B cell (primary cell): ENCODE results near the gene LIMCH1. TPM values are rescaled to one million over a fixed set of nuclear protein-coding genes. Genes with fewer than 3 reads are reported as not detected.

Experiments
- ATAC-seq: fragments of 200-7000 bp; cut with Tn5 transposase; one replicate; pipeline ENCODE4 v1.10.0; 2021; ENCODE audit warnings: low read depth, mild to moderate bottlenecking, moderate number of reproducible peaks, moderate library complexity
- CTCF ChIA-PET: fragments of 350-600 bp; sonication (Branson Sonifier 250); formaldehyde crosslinking; loops from one replicate; lab custom pipeline; 2021; ENCODE audit warnings: antibody characterized with exemption, inconsistent platforms; lab: Charles Lee
- POLR2A ChIA-PET: fragments of 350-600 bp; sonication (Branson Sonifier 250); formaldehyde crosslinking; loops from one replicate; lab custom pipeline; 2021; ENCODE audit warnings: antibody characterized with exemption; lab: Charles Lee
- DNase-seq: peaks from one replicate; pipeline ENCODE4 v3.0.0; 2013
- H2AFZ ChIP-seq: 2 replicates; pipeline ENCODE4 v1.6.1; 2012; ENCODE audit warnings: mild to moderate bottlenecking, low read depth, low read length; ENCODE audit not compliant: insufficient read depth, poor library complexity, severe bottlenecking
- H3K27ac ChIP-seq, 2 donors: 1 replicate in 1 of 2; 2 replicates in 1 of 2; pipeline ENCODE4 v1.5.1; 2012 to 2013; ENCODE audit warnings: low read length in 2 of 2, mild to moderate bottlenecking in 2 of 2, moderate library complexity in 1 of 2
- H3K27me3 ChIP-seq, 4 experiments: fragments of 200-600 bp in 1 of 4; sonication (generic) in 1 of 4; replicated peaks in 1 of 4; 1 replicate in 2 of 4; 2 replicates in 2 of 4; pipeline versions ENCODE4 v1.6.1 to v1.7.0; 2013 to 2016; ENCODE audit warnings: low read length in 3 of 4, mild to moderate bottlenecking in 2 of 4, mixed read lengths in 1 of 4, moderate library complexity in 1 of 4; ENCODE audit not compliant: insufficient read depth in 4 of 4, control insufficient read depth in 3 of 4; ENCODE audit errors: control extremely low read depth in 1 of 4
- H3K36me3 ChIP-seq, 2 experiments: replicated peaks in 1 of 2; 1 replicate in 1 of 2; 2 replicates in 1 of 2; pipeline versions ENCODE4 v1.6.1 to v1.7.1; 2013; ENCODE audit warnings: low read length in 1 of 2; ENCODE audit not compliant: insufficient read depth in 2 of 2, control insufficient read depth in 1 of 2; ENCODE audit errors: control extremely low read depth in 1 of 2, extremely low read depth in 1 of 2
- H3K4me1 ChIP-seq, 2 donors: fragments of 200-600 bp in 1 of 2; sonication (generic) in 1 of 2; 1 replicate in 1 of 2; 2 replicates in 1 of 2; pipeline versions ENCODE4 v1.5.1 to v1.6.1; 2013 to 2017; ENCODE audit warnings: low read length in 2 of 2; ENCODE audit not compliant: control insufficient read depth in 2 of 2, insufficient read depth in 2 of 2
- H3K4me2 ChIP-seq: replicated peaks from 2 replicates; pipeline ENCODE3; 2012; ENCODE audit warnings: mild to moderate bottlenecking, low read depth, low read length; ENCODE audit not compliant: poor library complexity, severe bottlenecking
- H3K4me3 ChIP-seq, 5 experiments: fragments of 200-600 bp in 1 of 5; sonication (generic) in 1 of 5; 1 replicate in 3 of 5; 2 replicates in 2 of 5; pipeline versions ENCODE4 v1.5.1 to v1.7.0; 2011 to 2016; ENCODE audit warnings: low read length in 4 of 5, mild to moderate bottlenecking in 4 of 5, low read depth in 2 of 5, control low read depth in 1 of 5, moderate library complexity in 1 of 5; ENCODE audit not compliant: insufficient read depth in 1 of 5; ENCODE audit errors: control extremely low read depth in 1 of 5, extremely low read depth in 1 of 5
- H3K79me2 ChIP-seq: fragments of 200-600 bp; sonication (generic); one replicate; pipeline ENCODE4 v1.6.0; 2016; ENCODE audit warnings: low read length; ENCODE audit not compliant: control insufficient read depth, insufficient read depth
- H3K9ac ChIP-seq: fragments of 200-600 bp; sonication (generic); 2 replicates; pipeline ENCODE4 v1.6.1; 2017; ENCODE audit warnings: mild to moderate bottlenecking, low read length, moderate library complexity
- H3K9me3 ChIP-seq, 3 donors: one replicate each; pipeline versions ENCODE4 v1.6.1 to v1.7.1; 2013; ENCODE audit warnings: low read length in 2 of 3; ENCODE audit not compliant: control insufficient read depth in 2 of 3, insufficient read depth in 1 of 3; ENCODE audit errors: control extremely low read depth in 1 of 3
- H4K20me1 ChIP-seq: 2 replicates; pipeline ENCODE4 v1.6.0; 2012; ENCODE audit warnings: mild to moderate bottlenecking, low read length; ENCODE audit not compliant: insufficient read depth, control insufficient read depth, poor library complexity, severe bottlenecking
- H3K27ac Mint-ChIP-seq: one replicate; pipeline ENCODE4 v1.8.0; 2021; ENCODE audit warnings: mixed read lengths
- H3K27me3 Mint-ChIP-seq: one replicate; pipeline ENCODE4 v1.8.0; 2021; ENCODE audit warnings: mixed read lengths
- H3K4me1 Mint-ChIP-seq: one replicate; pipeline ENCODE4 v1.8.0; 2021; ENCODE audit warnings: mixed read lengths
- H3K4me3 Mint-ChIP-seq: one replicate; pipeline ENCODE4 v1.8.0; 2021; ENCODE audit warnings: mixed read lengths
- H3K9me3 Mint-ChIP-seq: one replicate; pipeline ENCODE4 v1.8.0; 2022; ENCODE audit warnings: mixed read lengths; ENCODE audit not compliant: insufficient read depth
- CTCF ChIP-seq: fragments of 200-600 bp; IDR thresholded peaks from one replicate; pipeline ENCODE4 v1.8.0; 2022; ENCODE audit warnings: antibody characterized with exemption, mild to moderate bottlenecking
- EZH2 ChIP-seq: IDR thresholded peaks from 2 replicates; pipeline ENCODE4 v1.6.1; 2012; ENCODE audit warnings: borderline replicate concordance, low read depth, mild to moderate bottlenecking, moderate library complexity, low read length; ENCODE audit not compliant: insufficient read depth, poor library complexity, severe bottlenecking
- WGBS: methylation state at CpG from one replicate; pipeline ENCODE4 v1.1.5; 2013; ENCODE audit warnings: missing lambda C conversion rate; ENCODE audit not compliant: insufficient coverage; 5-methylcytosine and 5-hydroxymethylcytosine counted together
- intact Hi-C: fragments of 100-400 bp; cut with micrococcal nuclease; formaldehyde crosslinking; loops from one replicate; pipeline ENCODE4 v1.10.0; 2022
- polyA plus RNA-seq: library from polyadenylated mRNA; depleted of rRNA; stranded (reverse); fragments of >200 nt; gene quantifications from 2 replicates; pipeline ENCODE4 v1.2.3, GENCODE V29; 2012
- total RNA-seq, 2 donors: library from RNA; stranded (reverse); fragments of 120-200 nt in 1 of 2; gene quantifications; 1 replicate in 1 of 2; 2 replicates in 1 of 2; pipeline versions ENCODE4 v1.2.3 to v1.2.4, GENCODE V29; 2013 to 2022

Gene LIMCH1
- total and polyA plus RNA-seq, 2 donors (not counting 1 experiment from before 2014, with no cell fraction given), result not detected

GRCh38 chr4:41532882-41533281, 5.1 kb upstream of the LIMCH1 start:
- ChIA-PET POLR2A (no interaction called here), CTCF (no interaction called here)
- Mint-ChIP-seq H3K4me1 (no peaks in the 10 kb centered on the region), H3K27me3 (peaks cover 4% of the 10 kb centered on the region), H3K27ac (no peak overlapping the region), H3K9me3 (no peaks in the 10 kb centered on the region), H3K4me3 (no peak overlapping the region)
- Histone ChIP-seq H3K9ac (no peak overlapping the region), H3K27ac (no peak overlapping the region), H3K79me2 (no peaks in the 10 kb centered on the region), H2AFZ (no peak overlapping the region), H3K4me1 (no peaks in the 10 kb centered on the region), H3K4me3 (no peak overlapping the region), H3K36me3 (no peaks in the 10 kb centered on the region), H4K20me1 (no peaks in the 10 kb centered on the region), H3K4me2 (no peak overlapping the region), H3K27me3 (peaks cover 0 to 3% (median 0%) of the 10 kb centered on the region in 4 experiments), H3K9me3 (no peaks in the 10 kb centered on the region)
- ATAC-seq (no peak), DNase-seq (no peak)
- intact Hi-C loops, result no loop called here
- TF ChIP-seq EZH2 (no peak), CTCF (no peak)
- 81% methylated on average over 2 of the region's 2 CpGs for WGBS

GRCh38 chr4:41533680-41534079, 4.3 kb upstream of the LIMCH1 start:
- Mint-ChIP-seq H3K9me3 (no peaks in the 10 kb centered on the region), H3K27ac (no peak overlapping the region), H3K4me1 (no peaks in the 10 kb centered on the region), H3K4me3 (no peak overlapping the region), H3K27me3 (peaks cover 4% of the 10 kb centered on the region)
- Histone ChIP-seq H3K4me1 (no peaks in the 10 kb centered on the region), H4K20me1 (no peaks in the 10 kb centered on the region), H3K27ac (no peak overlapping the region), H3K27me3 (peaks cover 0 to 3% (median 0%) of the 10 kb centered on the region in 4 experiments), H2AFZ (no peak overlapping the region), H3K9ac (no peak overlapping the region), H3K79me2 (no peaks in the 10 kb centered on the region), H3K36me3 (no peaks in the 10 kb centered on the region), H3K4me3 (no peak overlapping the region), H3K9me3 (no peaks in the 10 kb centered on the region), H3K4me2 (no peak overlapping the region)
- 86% methylated on average over 3 of the region's 3 CpGs for WGBS
- ATAC-seq, result no peak
- no peak for DNase-seq
- ChIA-PET CTCF (no interaction called here), POLR2A (no interaction called here)
- intact Hi-C loops, result no loop called here
- TF ChIP-seq EZH2 (no peak), CTCF (no peak)
